Mesendoderm (in vitro differentiated cells): ENCODE data around the gene RBPJL.

Experiments used
- DNase-seq: peaks from one replicate; pipeline ENCODE4 v3.0.0; 2013
- H2AK5ac ChIP-seq: 2 replicates; pipeline ENCODE4 v1.6.1; 2013; ENCODE audit warnings: low read length, inconsistent platforms
- H2BK120ac ChIP-seq: 2 replicates; pipeline ENCODE4 v1.6.1; 2013; ENCODE audit warnings: low read depth, mild to moderate bottlenecking, low read length, moderate library complexity, mixed read lengths
- H2BK15ac ChIP-seq: replicated peaks from 2 replicates; pipeline ENCODE4 v1.6.1; 2013; ENCODE audit warnings: low read depth, mild to moderate bottlenecking, moderate library complexity
- H2BK5ac ChIP-seq: 2 replicates; pipeline ENCODE4 v1.6.1; 2013; ENCODE audit warnings: low read length, inconsistent platforms
- H3K18ac ChIP-seq: 2 replicates; pipeline ENCODE4 v1.6.1; 2013; ENCODE audit warnings: mild to moderate bottlenecking, low read length, mixed read lengths
- H3K23ac ChIP-seq: one replicate; pipeline ENCODE4 v1.6.1; 2013; ENCODE audit warnings: low read length
- H3K27ac ChIP-seq: 2 replicates; pipeline ENCODE4 v1.5.1; 2013; ENCODE audit warnings: low read depth, mild to moderate bottlenecking, inconsistent platforms, low read length, moderate library complexity
- H3K27me3 ChIP-seq: 2 replicates; pipeline ENCODE4 v1.6.1; 2013; ENCODE audit warnings: low read length, control low read depth, mild to moderate bottlenecking, inconsistent platforms; ENCODE audit not compliant: insufficient read depth, poor library complexity
- H3K36me3 ChIP-seq: 2 replicates; pipeline ENCODE4 v1.6.1; 2013; ENCODE audit warnings: low read length, inconsistent platforms; ENCODE audit not compliant: control insufficient read depth, insufficient read depth
- H3K4ac ChIP-seq: one replicate; pipeline ENCODE4 v1.6.1; 2013; ENCODE audit warnings: low read depth, mild to moderate bottlenecking, low read length, moderate library complexity
- H3K4me1 ChIP-seq: 2 replicates; pipeline ENCODE4 v1.6.1; 2013; ENCODE audit warnings: low read depth, low read length, inconsistent platforms; ENCODE audit not compliant: control insufficient read depth
- H3K4me2 ChIP-seq: 2 replicates; pipeline ENCODE4 v1.6.1; 2013; ENCODE audit warnings: low read length
- H3K4me3 ChIP-seq: 2 replicates; pipeline ENCODE4 v1.5.1; 2013; ENCODE audit warnings: mild to moderate bottlenecking, low read length
- H3K56ac ChIP-seq: one replicate; pipeline ENCODE4 v1.6.1; 2013; ENCODE audit warnings: low read length
- H3K79me1 ChIP-seq: 2 replicates; pipeline ENCODE4 v1.6.1; 2013; ENCODE audit warnings: low read length, inconsistent platforms
- H3K79me2 ChIP-seq: 2 replicates; pipeline ENCODE4 v1.6.1; 2013; ENCODE audit warnings: mild to moderate bottlenecking, low read length; ENCODE audit not compliant: control insufficient read depth, insufficient read depth
- H3K9ac ChIP-seq: 2 replicates; pipeline ENCODE4 v1.6.1; 2013; ENCODE audit warnings: low read length, inconsistent platforms
- H4K5ac ChIP-seq: one replicate; pipeline ENCODE4 v1.6.1; 2013; ENCODE audit warnings: low read length
- H4K8ac ChIP-seq: one replicate; pipeline ENCODE4 v1.6.1; 2013; ENCODE audit warnings: low read depth, mild to moderate bottlenecking, control low read depth, low read length, moderate library complexity
- WGBS: extraction: QIAGEN DNeasy Blood & Tissue Kit; methylation state at CpG from one replicate; pipeline ENCODE4 v1.1.7; 2013; ENCODE audit warnings: low lambda C conversion rate, missing lambda C conversion rate; ENCODE audit not compliant: insufficient coverage; ENCODE audit errors: extremely low coverage; 5-methylcytosine and 5-hydroxymethylcytosine counted together

The RBPJL gene

DNA sequence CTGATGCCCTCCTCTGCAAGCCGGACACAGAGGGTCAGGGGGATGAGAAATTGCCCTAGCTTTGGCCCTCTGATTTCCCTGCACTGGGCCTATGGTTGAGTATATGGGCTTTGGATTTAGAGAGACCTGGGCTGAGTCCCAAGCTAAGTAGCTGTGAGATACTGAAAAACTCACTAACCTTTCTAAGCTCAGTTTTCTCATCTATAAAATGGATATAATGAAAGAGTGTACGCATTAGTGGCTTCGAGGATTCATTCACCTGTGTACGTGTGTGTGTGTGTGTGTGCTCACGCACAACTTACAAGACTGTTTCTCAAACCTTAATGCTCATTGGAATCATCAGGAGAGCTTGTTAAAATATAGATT, 12.7 kb upstream of the RBPJL start:
- Histone ChIP-seq H2BK120ac (no peak overlapping the region), H3K27me3 (no peaks in the 10 kb centered on the region), H3K4ac (no peak overlapping the region), H3K23ac (no peak overlapping the region), H3K79me1 (no peaks in the 10 kb centered on the region), H3K4me1 (no peaks in the 10 kb centered on the region), H4K5ac (no peak overlapping the region), H3K56ac (no peak overlapping the region), H3K36me3 (no peaks in the 10 kb centered on the region), H3K27ac (no peak overlapping the region), H2BK5ac (no peak overlapping the region), H3K4me2 (no peak overlapping the region), H2AK5ac (no peak overlapping the region), H3K9ac (no peak overlapping the region), H4K8ac (no peak overlapping the region), H3K18ac (no peak overlapping the region), H3K79me2 (no peaks in the 10 kb centered on the region), H3K4me3 (no peak overlapping the region), H2BK15ac (no peak overlapping the region)
- WGBS, result no CpG with 5 or more reads among the region's 5 CpGs
- DNase-seq, result no peak

DNA sequence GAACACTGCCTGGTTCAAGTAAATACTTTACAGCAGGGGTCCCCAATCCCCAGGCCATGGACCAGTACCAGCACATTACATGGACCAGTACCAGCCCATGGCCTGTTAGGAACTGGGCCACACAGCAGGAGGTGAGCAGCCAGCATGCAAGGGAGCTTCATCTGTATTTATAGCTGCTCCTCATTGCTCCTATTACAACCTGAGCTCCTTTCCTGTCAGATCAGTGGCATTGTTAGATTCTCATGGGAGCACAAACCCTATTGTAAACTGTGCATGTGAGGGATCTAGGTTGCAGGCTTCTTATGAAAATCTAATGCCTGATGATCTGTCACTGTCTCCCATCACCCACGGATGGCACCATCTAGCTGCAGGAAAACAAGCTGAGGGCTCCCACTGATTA, 12.0 kb upstream of the RBPJL start:
- no peak for DNase-seq
- Histone ChIP-seq H2BK15ac (no peak overlapping the region), H3K4me3 (peak overlapping the region; percentile 8), H3K18ac (no peak overlapping the region), H3K4me2 (no peak overlapping the region), H3K4ac (no peak overlapping the region), H3K27me3 (no peaks in the 10 kb centered on the region), H4K8ac (no peak overlapping the region), H3K79me1 (no peaks in the 10 kb centered on the region), H2BK120ac (no peak overlapping the region), H3K27ac (no peak overlapping the region), H3K23ac (no peak overlapping the region), H3K56ac (no peak overlapping the region), H3K9ac (no peak overlapping the region), H3K4me1 (no peaks in the 10 kb centered on the region), H3K36me3 (no peaks in the 10 kb centered on the region), H2AK5ac (no peak overlapping the region), H2BK5ac (no peak overlapping the region), H4K5ac (no peak overlapping the region), H3K79me2 (no peaks in the 10 kb centered on the region)
- no CpG with 5 or more reads among the region's 1 CpG for WGBS

DNA sequence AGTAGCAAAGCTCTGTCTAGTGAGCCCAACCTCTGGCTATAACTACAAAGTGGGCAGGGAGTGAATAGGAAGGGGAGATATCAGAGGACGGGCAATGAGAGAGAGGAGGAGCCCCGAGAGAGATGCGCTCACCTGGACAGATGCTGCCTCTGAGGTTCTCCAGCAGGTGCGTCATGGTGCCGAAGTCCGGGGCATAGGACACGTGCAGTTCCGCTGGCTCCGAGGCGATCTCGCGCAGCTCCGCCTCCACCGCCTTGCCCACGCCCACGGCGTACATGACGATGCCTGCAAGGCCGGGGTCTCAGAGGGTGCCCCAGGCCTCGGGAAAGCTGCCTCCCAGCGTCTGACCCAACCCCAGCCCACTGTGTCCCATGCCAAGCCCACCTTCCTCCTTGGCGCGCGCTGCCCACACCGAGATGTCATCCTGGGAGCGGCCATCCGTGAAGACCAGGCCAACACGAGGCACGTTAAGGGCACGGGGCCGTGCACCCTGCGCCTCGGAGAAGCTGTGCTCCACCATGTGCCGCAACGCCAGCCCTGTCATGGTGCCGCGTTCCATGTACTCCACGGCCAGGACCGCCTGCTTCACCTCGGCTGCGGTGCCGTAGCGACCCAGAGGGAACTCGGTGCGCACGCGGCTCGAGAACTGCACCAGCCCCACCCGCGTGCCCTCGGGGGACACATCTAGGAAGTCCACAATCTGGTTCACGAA, 8.7 kb upstream of the RBPJL start:
- Histone ChIP-seq H3K27ac (no peak overlapping the region), H3K18ac (no peak overlapping the region), H3K4me2 (no peak overlapping the region), H3K36me3 (no peaks in the 10 kb centered on the region), H2BK15ac (no peak overlapping the region), H3K56ac (no peak overlapping the region), H3K9ac (no peak overlapping the region), H3K4me1 (peaks cover 5% of the 10 kb centered on the region), H3K23ac (peak overlapping the region; percentile 25), H4K8ac (no peak overlapping the region), H4K5ac (no peak overlapping the region), H3K4ac (no peak overlapping the region), H3K79me1 (no peaks in the 10 kb centered on the region), H3K4me3 (no peak overlapping the region), H3K27me3 (no peaks in the 10 kb centered on the region), H2BK5ac (no peak overlapping the region), H3K79me2 (no peaks in the 10 kb centered on the region), H2AK5ac (no peak overlapping the region), H2BK120ac (no peak overlapping the region)
- no CpG with 5 or more reads among the region's 52 CpGs for WGBS
- DNase-seq, result no peak

DNA sequence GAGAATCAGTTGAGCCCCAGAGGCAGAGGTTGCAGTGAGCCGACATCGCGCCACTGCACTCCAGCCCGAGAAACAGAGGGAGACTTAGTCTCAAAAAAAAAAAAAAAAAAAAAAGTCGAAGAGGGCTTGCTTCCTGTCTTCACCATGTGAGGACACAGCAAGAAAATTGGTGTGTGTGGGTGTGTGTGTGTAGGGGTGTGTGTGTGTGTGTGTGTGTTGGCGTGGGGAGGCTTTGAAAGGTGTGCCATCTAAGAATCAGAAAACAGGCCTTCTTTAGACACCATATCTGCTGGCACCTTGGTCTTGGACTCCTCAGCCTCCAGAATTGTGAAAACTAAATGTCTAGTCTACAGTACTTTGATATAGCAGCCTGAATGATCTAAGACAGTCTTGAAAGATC, 6.9 kb upstream of the RBPJL start:
- no peak for DNase-seq
- no peak overlapping the region for H3K9ac ChIP-seq

DNA sequence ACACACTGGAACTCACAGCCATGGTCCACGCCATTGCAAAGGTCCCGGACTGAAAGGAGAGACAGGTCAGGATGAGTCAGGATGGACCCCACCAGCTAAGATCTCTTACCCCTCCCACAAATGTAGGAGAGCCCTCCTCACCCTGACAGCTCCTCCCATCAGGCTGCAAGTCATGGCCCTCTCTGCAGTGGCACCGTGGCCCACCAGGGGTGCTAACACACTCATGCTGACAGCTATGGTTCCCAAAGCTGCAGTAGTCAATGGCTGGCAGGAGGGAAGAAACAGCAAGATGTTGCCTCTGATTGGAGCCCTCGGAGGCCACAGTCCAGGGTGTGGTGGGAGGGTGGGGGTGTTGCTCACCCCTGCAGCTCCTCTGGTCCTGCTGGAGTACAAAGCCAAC, 5.7 kb upstream of the RBPJL start:
- no peak overlapping the region for H3K27ac ChIP-seq
- H3K23ac ChIP-seq, result no peak overlapping the region
- WGBS, result no CpG with 5 or more reads among the region's 4 CpGs
- no peak overlapping the region for H3K9ac ChIP-seq
- H3K4me2 ChIP-seq, result no peak overlapping the region
- no peak overlapping the region for H3K18ac ChIP-seq
- DNase-seq, result peak; percentile 95
- H2BK5ac ChIP-seq, result no peak overlapping the region
- H3K79me1 ChIP-seq, result no peaks in the 10 kb centered on the region
- H2AK5ac ChIP-seq, result no peak overlapping the region
- H2BK120ac ChIP-seq, result no peak overlapping the region
- H4K8ac ChIP-seq, result no peak overlapping the region
- no peak overlapping the region for H3K4me3 ChIP-seq
- H4K5ac ChIP-seq, result no peak overlapping the region
- H3K4ac ChIP-seq, result no peak overlapping the region
- H3K56ac ChIP-seq, result no peak overlapping the region
- H3K79me2 ChIP-seq, result no peaks in the 10 kb centered on the region
- H3K4me1 ChIP-seq, result peaks cover 5% of the 10 kb centered on the region
- H2BK15ac ChIP-seq, result no peak overlapping the region
- H3K36me3 ChIP-seq, result no peaks in the 10 kb centered on the region
- H3K27me3 ChIP-seq, result no peaks in the 10 kb centered on the region

More for the DNA sequence above, 6.9 kb upstream of the RBPJL start:
- no peak overlapping the region for H2BK120ac ChIP-seq
- H3K36me3 ChIP-seq, result no peaks in the 10 kb centered on the region
- no peak overlapping the region for H3K56ac ChIP-seq
- no peak overlapping the region for H2BK15ac ChIP-seq
- no peak overlapping the region for H3K23ac ChIP-seq
- no CpG with 5 or more reads among the region's 6 CpGs for WGBS
- H3K18ac ChIP-seq, result no peak overlapping the region
- no peaks in the 10 kb centered on the region for H3K79me1 ChIP-seq
- no peak overlapping the region for H3K4me2 ChIP-seq
- no peak overlapping the region for H3K4ac ChIP-seq
- no peak overlapping the region for H2AK5ac ChIP-seq
- H3K79me2 ChIP-seq, result no peaks in the 10 kb centered on the region
- no peak overlapping the region for H3K27ac ChIP-seq
- H3K4me1 ChIP-seq, result peaks cover 5% of the 10 kb centered on the region
- no peak overlapping the region for H4K5ac ChIP-seq
- H3K27me3 ChIP-seq, result no peaks in the 10 kb centered on the region
- H4K8ac ChIP-seq, result no peak overlapping the region
- H2BK5ac ChIP-seq, result no peak overlapping the region
- H3K4me3 ChIP-seq, result no peak overlapping the region

DNA sequence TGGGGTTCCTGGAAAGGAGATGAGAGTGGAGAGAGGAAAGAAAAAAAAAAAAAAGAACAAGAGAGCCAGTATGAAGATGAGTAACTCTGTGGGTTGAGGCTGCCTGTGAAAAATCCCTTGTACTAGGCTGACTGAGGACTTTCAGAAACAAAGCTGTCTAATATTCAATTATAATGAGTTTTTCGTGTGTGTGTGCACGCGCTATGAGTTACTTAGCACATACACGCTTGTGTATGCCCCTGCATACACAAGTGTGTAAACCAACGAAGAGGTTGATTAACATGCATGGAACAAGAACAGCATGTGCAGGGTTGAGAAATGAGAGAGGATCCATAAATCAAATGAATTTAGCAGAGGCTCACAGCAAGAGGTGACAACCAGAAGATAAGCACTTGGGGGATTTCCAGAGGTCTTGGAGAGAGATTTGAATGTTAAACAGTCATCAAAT, 4.8 kb upstream of the RBPJL start:
- Histone ChIP-seq H3K56ac (no peak overlapping the region), H3K79me1 (no peaks in the 10 kb centered on the region), H2BK120ac (no peak overlapping the region), H3K23ac (no peak overlapping the region), H3K4me1 (peaks cover 5% of the 10 kb centered on the region), H3K36me3 (no peaks in the 10 kb centered on the region), H4K5ac (no peak overlapping the region), H3K79me2 (no peaks in the 10 kb centered on the region), H2BK15ac (no peak overlapping the region), H3K27me3 (no peaks in the 10 kb centered on the region), H3K4ac (no peak overlapping the region), H3K4me2 (no peak overlapping the region), H2BK5ac (no peak overlapping the region), H4K8ac (no peak overlapping the region), H2AK5ac (no peak overlapping the region), H3K27ac (no peak overlapping the region), H3K4me3 (no peak overlapping the region), H3K18ac (no peak overlapping the region), H3K9ac (no peak overlapping the region)
- no peak for DNase-seq
- no CpG with 5 or more reads among the region's 5 CpGs for WGBS
